A549 (cell line): ENCODE results near the gene UTF1. TPM values are rescaled to one million over a fixed set of nuclear protein-coding genes. Genes with fewer than 3 reads are reported as not detected.
A peak's percentile ranks its signal among the peaks of the same experiment; 100 is the strongest.

Experiments
- ATAC-seq, 2 experiments: fragments of 200-7000 bp in 1 of 2; fragments of >200 bp in 1 of 2; cut with Nextera tagmentation in 1 of 2; cut with Tn5 transposase in 1 of 2; 3 replicates each; pipeline versions ENCODE4 v1.8.0 to v1.9.1; 2018 to 2020; ENCODE audit warnings: mild to moderate bottlenecking in 1 of 2, moderate library complexity in 1 of 2
- CTCF ChIA-PET: fragments of 300-600 bp; sonication (Branson Sonifier 250); formaldehyde crosslinking; extraction: SDS; loops from one replicate; lab custom pipeline; 2021; ENCODE audit warnings: antibody characterized with exemption, inconsistent platforms; lab: Yijun Ruan, JAX
- POLR2A ChIA-PET: fragments of 350-600 bp; formaldehyde crosslinking; extraction: SDS; loops from one replicate; lab custom pipeline; 2021; ENCODE audit warnings: antibody characterized with exemption, inconsistent platforms; lab: Yijun Ruan, JAX
- DNase-seq, 2 experiments: peaks; one replicate each; pipeline versions ENCODE4 v3.0.0 to v3.0.0-alpha.2; 2011 to 2016; ENCODE audit warnings: low read depth in 1 of 2, low spot score in 1 of 2
- FAIRE-seq: peaks from 2 replicates; lab custom pipeline; 2011; peaks lifted over from hg19 to GRCh38; lab: Jason Lieb, UNC
- H3K27ac ChIP-seq, 2 experiments: fragments of >200 bp; sonication (Bioruptor Twin); formaldehyde crosslinking; 3 replicates each; pipeline ENCODE4 v1.5.1; 2016 to 2017
- H3K4me1 ChIP-seq: fragments of >200 bp; sonication (Bioruptor Twin); formaldehyde crosslinking; 3 replicates; pipeline ENCODE4 v1.6.1; 2016
- H3K4me2 ChIP-seq: fragments of >200 bp; sonication (Bioruptor Twin); formaldehyde crosslinking; 3 replicates; pipeline ENCODE4 v1.6.1; 2016
- H3K4me3 ChIP-seq: fragments of >200 bp; sonication (Bioruptor Twin); formaldehyde crosslinking; 3 replicates; pipeline ENCODE4 v1.5.1; 2016
- H3K9me3 ChIP-seq: fragments of >200 bp; sonication (Bioruptor Twin); formaldehyde crosslinking; 3 replicates; pipeline ENCODE4 v1.6.1; 2016
- CBX2 ChIP-seq: fragments of 200-600 bp; sonication (generic); IDR thresholded peaks from 2 replicates; pipeline ENCODE4 v1.6.1; 2016; ENCODE audit warnings: low read depth, mild to moderate bottlenecking, borderline replicate concordance
- CHD4 ChIP-seq: fragments of 200-600 bp; sonication (generic); IDR thresholded peaks from 2 replicates; pipeline ENCODE4 v1.6.1; 2016; ENCODE audit warnings: antibody characterized with exemption, mild to moderate bottlenecking, borderline replicate concordance
- FOSL2 ChIP-seq, 2 experiments: fragments of 450-650 bp in 1 of 2; fragments of >200 bp in 1 of 2; sonication (Bioruptor Twin) in 1 of 2; formaldehyde crosslinking; IDR thresholded peaks; 2 replicates each; pipeline versions ENCODE4 v1.5.0 to v1.6.1; 2016 to 2020; ENCODE audit warnings: mild to moderate bottlenecking in 1 of 2, moderate library complexity in 1 of 2
- FOXS1 ChIP-seq: fragments of 250-450 bp; sonication (Bioruptor Pico); IDR thresholded peaks from 2 replicates; pipeline ENCODE4 v1.5.0; 2020; ENCODE audit warnings: mild to moderate bottlenecking, moderate library complexity
- GATA3 ChIP-seq: IDR thresholded peaks from 2 replicates; pipeline ENCODE4 v1.6.1; 2012; ENCODE audit warnings: borderline replicate concordance
- HEYL ChIP-seq: fragments of 250-450 bp; sonication (Bioruptor Pico); IDR thresholded peaks from 2 replicates; pipeline ENCODE4 v1.8.0; 2021; ENCODE audit warnings: mild to moderate bottlenecking, moderate library complexity
- HOXB13 ChIP-seq: fragments of 250-450 bp; sonication (Bioruptor Pico); IDR thresholded peaks from 2 replicates; pipeline ENCODE4 v1.5.0; 2020; ENCODE audit warnings: low read depth, mild to moderate bottlenecking, moderate library complexity
- KDM1A ChIP-seq: fragments of 200-600 bp; sonication (generic); IDR thresholded peaks from 2 replicates; pipeline ENCODE4 v1.6.1; 2016; ENCODE audit warnings: low read depth, mild to moderate bottlenecking
- KDM5A ChIP-seq: fragments of 200-600 bp; sonication (generic); IDR thresholded peaks from 2 replicates; pipeline ENCODE4 v1.6.1; 2016; ENCODE audit warnings: antibody characterized with exemption, mild to moderate bottlenecking
- NPAS2 ChIP-seq: fragments of 250-450 bp; sonication (Bioruptor Pico); IDR thresholded peaks from 2 replicates; pipeline ENCODE4 v1.8.0; 2022; ENCODE audit warnings: mild to moderate bottlenecking, moderate library complexity, borderline replicate concordance
- NR3C1 ChIP-seq: fragments of >200 bp; sonication (Bioruptor Twin); formaldehyde crosslinking; IDR thresholded peaks from 3 replicates; pipeline ENCODE4 v1.6.1; 2017
- PHF8 ChIP-seq: fragments of 200-600 bp; sonication (generic); IDR thresholded peaks from 2 replicates; pipeline ENCODE4 v1.6.1; 2016; ENCODE audit warnings: low read depth, mild to moderate bottlenecking, antibody characterized with exemption, moderate library complexity, borderline replicate concordance
- POLR2AphosphoS2 ChIP-seq: conservative IDR thresholded peaks from 2 replicates; pipeline ENCODE4 v1.6.1; 2012; ENCODE audit warnings: low read length, improper control_type of control experiment, inconsistent platforms
- RCOR1 ChIP-seq: fragments of 150-350 bp; IDR thresholded peaks from 2 replicates; pipeline ENCODE4 v1.6.1; 2014; ENCODE audit warnings: antibody characterized with exemption, low read length, low read depth
- SREBF2 ChIP-seq: fragments of 450-650 bp; IDR thresholded peaks from 2 replicates; pipeline ENCODE4 v1.6.1; 2014; ENCODE audit warnings: mild to moderate bottlenecking, moderate library complexity
- TFCP2L1 ChIP-seq: fragments of 250-450 bp; sonication (Bioruptor Pico); IDR thresholded peaks from 2 replicates; pipeline ENCODE4 v1.5.0; 2021; ENCODE audit warnings: mild to moderate bottlenecking
- ZFP36 ChIP-seq: fragments of 450-650 bp; IDR thresholded peaks from 2 replicates; pipeline ENCODE4 v1.6.1; 2014; ENCODE audit warnings: borderline replicate concordance; ENCODE audit not compliant: partially characterized antibody
- whole genome bisulfite sequencing: methylation state at CpG from one replicate; pipeline ENCODE4 v1.1.6; 2017; ENCODE audit errors: missing lambda C conversion rate; 5-methylcytosine and 5-hydroxymethylcytosine counted together
- polyA plus RNA-seq, 4 experiments: library from polyadenylated mRNA; depleted of rRNA in 3 of 4; stranded (reverse); fragments of >200 nt; fragmentation: RNase III in 1 of 4; extraction: RNeasy Plus Mini Kit Qiagen cat#74134 plus additional on column Dnase treatment in 1 of 4; gene quantifications; 2 replicates in 3 of 4; 3 replicates in 1 of 4; pipeline ENCODE4 v1.2.3, GENCODE V29; 2011 to 2017
- TF ChIP-seq, protein P1 (sequence below): fragments of >200 bp; sonication (Bioruptor Twin); formaldehyde crosslinking; IDR thresholded peaks from 3 replicates; pipeline ENCODE4 v1.5.1; 2016
- TF ChIP-seq, protein P2 (sequence below): IDR thresholded peaks from 2 replicates; pipeline ENCODE4 v1.6.1; 2012
- TF ChIP-seq, protein P3 (sequence below): fragments of 250-450 bp; sonication (Bioruptor Pico); IDR thresholded peaks from 2 replicates; pipeline ENCODE4 v1.5.0; 2021; ENCODE audit warnings: mild to moderate bottlenecking, moderate library complexity, borderline replicate concordance
- TF ChIP-seq, protein P4 (sequence below): IDR thresholded peaks from 2 replicates; pipeline ENCODE4 v1.6.1; 2012
- TF ChIP-seq, protein P5 (sequence below): fragments of 450-650 bp; IDR thresholded peaks from 2 replicates; pipeline ENCODE4 v1.6.1; 2014; ENCODE audit warnings: antibody characterized with exemption

UTF1 gene
- polyA plus RNA-seq, 2 of the 4 experiments (the other 2 are of a cell fraction) = not detected

DNA sequence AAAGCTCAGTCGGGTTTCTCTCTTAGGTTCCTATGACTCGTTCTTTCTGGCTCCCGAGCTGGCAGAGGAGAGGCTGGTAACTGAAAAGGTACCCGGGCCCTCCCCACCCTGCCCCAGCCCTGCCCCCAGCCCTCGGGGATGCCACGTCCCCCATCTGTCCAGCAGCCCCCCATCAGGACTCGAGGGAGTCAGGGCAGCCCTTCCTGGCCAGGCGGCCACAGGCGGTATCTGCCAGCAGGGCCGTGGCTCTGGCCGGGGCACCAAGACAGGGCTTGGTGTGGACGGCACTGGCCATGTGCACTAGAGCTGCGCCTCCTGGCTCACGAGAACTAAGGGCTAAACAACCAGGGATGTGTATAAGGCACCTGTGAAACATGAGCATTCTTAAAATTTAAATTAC is 40.3 kb upstream of the UTF1 start:
- WGBS = 67% methylated on average over 8 of the region's 14 CpGs
- TF ChIP-seq HOXB13 (CRISPR knock-in tag) (no peak), POLR2AphosphoS2 (no peak), CHD4 (no peak), TFCP2L1 (CRISPR knock-in tag) (no peak), KDM1A (no peak), ZFP36 (no peak), RCOR1 (no peak)
- TF ChIP-seq, protein P1, sequence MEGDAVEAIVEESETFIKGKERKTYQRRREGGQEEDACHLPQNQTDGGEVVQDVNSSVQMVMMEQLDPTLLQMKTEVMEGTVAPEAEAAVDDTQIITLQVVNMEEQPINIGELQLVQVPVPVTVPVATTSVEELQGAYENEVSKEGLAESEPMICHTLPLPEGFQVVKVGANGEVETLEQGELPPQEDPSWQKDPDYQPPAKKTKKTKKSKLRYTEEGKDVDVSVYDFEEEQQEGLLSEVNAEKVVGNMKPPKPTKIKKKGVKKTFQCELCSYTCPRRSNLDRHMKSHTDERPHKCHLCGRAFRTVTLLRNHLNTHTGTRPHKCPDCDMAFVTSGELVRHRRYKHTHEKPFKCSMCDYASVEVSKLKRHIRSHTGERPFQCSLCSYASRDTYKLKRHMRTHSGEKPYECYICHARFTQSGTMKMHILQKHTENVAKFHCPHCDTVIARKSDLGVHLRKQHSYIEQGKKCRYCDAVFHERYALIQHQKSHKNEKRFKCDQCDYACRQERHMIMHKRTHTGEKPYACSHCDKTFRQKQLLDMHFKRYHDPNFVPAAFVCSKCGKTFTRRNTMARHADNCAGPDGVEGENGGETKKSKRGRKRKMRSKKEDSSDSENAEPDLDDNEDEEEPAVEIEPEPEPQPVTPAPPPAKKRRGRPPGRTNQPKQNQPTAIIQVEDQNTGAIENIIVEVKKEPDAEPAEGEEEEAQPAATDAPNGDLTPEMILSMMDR = no peak
- TF ChIP-seq, all 56 proteins: peak for 0
- DNase-seq (no peak), FAIRE-seq (no peak), ATAC-seq (peak in 1 of 2 experiments; percentile 23; a peak in 1 of 6 replicates)
- POLR2A ChIA-PET = no interaction called here
- peaks cover 12% of the 10 kb centered on the region; the same call in 2 of the 3 replicates for H3K9me3 ChIP-seq
- H3K4me3 ChIP-seq = no peak overlapping the region
- CTCF ChIA-PET = no interaction called here
- H3K4me2 ChIP-seq = no peak overlapping the region
- H3K27ac ChIP-seq = no peak overlapping the region
- no peaks in the 10 kb centered on the region for H3K4me1 ChIP-seq

DNA sequence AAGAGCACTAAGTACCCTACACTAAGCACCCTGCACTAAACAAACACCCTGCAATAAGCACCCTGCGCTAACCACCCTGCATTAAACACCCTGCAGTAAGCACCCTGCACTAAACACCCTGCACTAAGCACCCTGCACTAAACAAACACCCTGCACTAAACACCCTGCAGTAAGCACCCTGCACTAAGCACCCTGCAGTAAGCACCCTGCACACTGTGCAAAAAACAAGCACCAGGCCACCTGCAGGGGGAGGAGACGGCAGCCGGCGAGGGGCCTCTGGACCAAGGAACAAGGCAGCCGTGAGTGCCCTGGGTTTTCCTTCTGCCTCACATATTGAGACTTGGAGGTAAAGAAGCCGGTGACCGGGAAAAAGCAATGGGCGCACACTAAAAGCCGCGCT is 39.8 kb upstream of the UTF1 start:
- 83% methylated on average over 8 of the region's 10 CpGs for WGBS
- Histone ChIP-seq H3K9me3 (peaks cover 12% of the 10 kb centered on the region; the same call in 2 of the 3 replicates), H3K27ac (no peak overlapping the region), H3K4me1 (no peaks in the 10 kb centered on the region), H3K4me2 (no peak overlapping the region), H3K4me3 (no peak overlapping the region)
- DNase-seq = no peak
- FAIRE-seq = no peak
- no peak for TF ChIP-seq GATA3
- ChIA-PET CTCF (no interaction called here), POLR2A (no interaction called here)
- ATAC-seq = no peak

DNA sequence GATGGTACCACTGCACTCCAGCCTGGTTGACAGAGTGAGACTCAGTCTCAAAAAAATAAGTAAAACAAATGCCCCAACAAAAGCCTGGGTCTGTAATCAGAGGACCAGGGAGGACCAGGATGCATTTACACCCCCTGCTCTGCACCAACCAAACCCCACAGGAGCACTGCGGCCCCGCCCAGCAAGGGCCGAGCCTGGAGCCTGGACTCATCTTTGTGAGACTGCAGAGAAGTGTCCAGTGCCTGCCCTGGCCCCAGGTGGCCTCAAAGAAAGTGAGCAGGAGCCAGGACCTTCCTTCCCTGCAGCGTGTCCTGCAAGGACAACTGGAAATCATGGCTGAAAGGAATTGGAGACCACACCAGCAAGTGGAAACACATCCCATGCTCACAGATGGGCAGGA is 38.4 kb upstream of the UTF1 start:
- FAIRE-seq (no peak), ATAC-seq (no peak), DNase-seq (no peak)
- ChIA-PET CTCF (no interaction called here), POLR2A (no interaction called here)
- Histone ChIP-seq H3K9me3 (peaks cover 12% of the 10 kb centered on the region; the same call in 2 of the 3 replicates), H3K27ac (no peak overlapping the region), H3K4me1 (no peaks in the 10 kb centered on the region), H3K4me2 (no peak overlapping the region), H3K4me3 (no peak overlapping the region)
- TF ChIP-seq PHF8 (no peak), NPAS2 (CRISPR knock-in tag) (no peak), HEYL (CRISPR knock-in tag) (no peak), KDM5A (no peak), HOXB13 (CRISPR knock-in tag) (no peak), NR3C1 (no peak), SREBF2 (no peak), RCOR1 (no peak), FOXS1 (CRISPR knock-in tag) (no peak), CBX2 (no peak), FOSL2 (IDR thresholded peaks at IDR 0.05) (no peak), FOSL2 (CRISPR knock-in tag; IDR thresholded peaks at IDR 0.05) (no peak)
- TF ChIP-seq, protein P2, sequence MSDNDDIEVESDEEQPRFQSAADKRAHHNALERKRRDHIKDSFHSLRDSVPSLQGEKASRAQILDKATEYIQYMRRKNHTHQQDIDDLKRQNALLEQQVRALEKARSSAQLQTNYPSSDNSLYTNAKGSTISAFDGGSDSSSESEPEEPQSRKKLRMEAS = no peak
- TF ChIP-seq, protein P3, sequence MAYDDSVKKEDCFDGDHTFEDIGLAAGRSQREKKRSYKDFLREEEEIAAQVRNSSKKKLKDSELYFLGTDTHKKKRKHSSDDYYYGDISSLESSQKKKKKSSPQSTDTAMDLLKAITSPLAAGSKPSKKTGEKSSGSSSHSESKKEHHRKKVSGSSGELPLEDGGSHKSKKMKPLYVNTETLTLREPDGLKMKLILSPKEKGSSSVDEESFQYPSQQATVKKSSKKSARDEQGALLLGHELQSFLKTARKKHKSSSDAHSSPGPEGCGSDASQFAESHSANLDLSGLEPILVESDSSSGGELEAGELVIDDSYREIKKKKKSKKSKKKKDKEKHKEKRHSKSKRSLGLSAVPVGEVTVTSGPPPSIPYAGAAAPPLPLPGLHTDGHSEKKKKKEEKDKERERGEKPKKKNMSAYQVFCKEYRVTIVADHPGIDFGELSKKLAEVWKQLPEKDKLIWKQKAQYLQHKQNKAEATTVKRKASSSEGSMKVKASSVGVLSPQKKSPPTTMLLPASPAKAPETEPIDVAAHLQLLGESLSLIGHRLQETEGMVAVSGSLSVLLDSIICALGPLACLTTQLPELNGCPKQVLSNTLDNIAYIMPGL (CRISPR knock-in tag) = no peak
- TF ChIP-seq, protein P4, sequence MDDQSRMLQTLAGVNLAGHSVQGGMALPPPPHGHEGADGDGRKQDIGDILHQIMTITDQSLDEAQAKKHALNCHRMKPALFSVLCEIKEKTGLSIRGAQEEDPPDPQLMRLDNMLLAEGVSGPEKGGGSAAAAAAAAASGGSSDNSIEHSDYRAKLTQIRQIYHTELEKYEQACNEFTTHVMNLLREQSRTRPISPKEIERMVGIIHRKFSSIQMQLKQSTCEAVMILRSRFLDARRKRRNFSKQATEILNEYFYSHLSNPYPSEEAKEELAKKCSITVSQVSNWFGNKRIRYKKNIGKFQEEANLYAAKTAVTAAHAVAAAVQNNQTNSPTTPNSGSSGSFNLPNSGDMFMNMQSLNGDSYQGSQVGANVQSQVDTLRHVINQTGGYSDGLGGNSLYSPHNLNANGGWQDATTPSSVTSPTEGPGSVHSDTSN = no peak
- TF ChIP-seq, protein P5, sequence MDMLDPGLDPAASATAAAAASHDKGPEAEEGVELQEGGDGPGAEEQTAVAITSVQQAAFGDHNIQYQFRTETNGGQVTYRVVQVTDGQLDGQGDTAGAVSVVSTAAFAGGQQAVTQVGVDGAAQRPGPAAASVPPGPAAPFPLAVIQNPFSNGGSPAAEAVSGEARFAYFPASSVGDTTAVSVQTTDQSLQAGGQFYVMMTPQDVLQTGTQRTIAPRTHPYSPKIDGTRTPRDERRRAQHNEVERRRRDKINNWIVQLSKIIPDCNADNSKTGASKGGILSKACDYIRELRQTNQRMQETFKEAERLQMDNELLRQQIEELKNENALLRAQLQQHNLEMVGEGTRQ = no peak
- WGBS = 44% methylated on average over 4 of the region's 4 CpGs
